Keratinocyte (primary cell): Measurements from ENCODE around the gene TGM5. TPM values are rescaled to one million over a fixed set of nuclear protein-coding genes. Genes with fewer than 3 reads are reported as not detected.

Experiments
- DNase-seq: peaks from one replicate; pipeline ENCODE4 v3.0.0-alpha.2; 2011; ENCODE audit warnings: low read depth, missing footprints, low spot score
- FAIRE-seq: peaks from 2 replicates; lab custom pipeline; 2011; peaks lifted over from hg19 to GRCh38; lab: Jason Lieb, UNC
- H2AFZ ChIP-seq: 2 replicates; pipeline ENCODE4 v1.6.0; 2012; ENCODE audit warnings: low read length, control low read depth, inconsistent platforms; ENCODE audit not compliant: control insufficient read depth
- H3K27ac ChIP-seq: 2 replicates; pipeline ENCODE4 v1.5.1; 2011; ENCODE audit warnings: low read length; ENCODE audit not compliant: control insufficient read depth, insufficient read depth
- H3K27me3 ChIP-seq: 3 replicates; pipeline ENCODE4 v1.6.0; 2011; ENCODE audit warnings: low read length; ENCODE audit not compliant: control insufficient read depth, insufficient read depth; ENCODE audit errors: extremely low read depth
- H3K36me3 ChIP-seq, 2 experiments: 2 replicates in 1 of 2; 3 replicates in 1 of 2; pipeline ENCODE4 v1.5.1; 2011; ENCODE audit warnings: low read length in 2 of 2, mild to moderate bottlenecking in 1 of 2; ENCODE audit not compliant: control insufficient read depth in 2 of 2, insufficient read depth in 2 of 2; ENCODE audit errors: extremely low read depth in 1 of 2
- H3K4me1 ChIP-seq: 3 replicates; pipeline ENCODE4 v1.5.1; 2011; ENCODE audit warnings: low read length; ENCODE audit not compliant: control insufficient read depth, insufficient read depth; ENCODE audit errors: extremely low read depth
- H3K4me2 ChIP-seq: 3 replicates; pipeline ENCODE4 v1.6.0; 2011; ENCODE audit warnings: low read depth, low read length; ENCODE audit not compliant: control insufficient read depth, insufficient read depth; ENCODE audit errors: extremely low read depth
- H3K4me3 ChIP-seq, 3 experiments: fragments of 200-600 bp in 1 of 3; sonication (generic) in 1 of 3; 2 replicates in 2 of 3; 3 replicates in 1 of 3; pipeline ENCODE4 v1.5.1; 2011 to 2016; ENCODE audit warnings: low read length in 3 of 3, mild to moderate bottlenecking in 3 of 3, control low read depth in 2 of 3, inconsistent platforms in 1 of 3, low read depth in 1 of 3, mixed read lengths in 1 of 3, mixed run types in 1 of 3, moderate library complexity in 1 of 3; ENCODE audit not compliant: control insufficient read depth in 2 of 3, insufficient read depth in 2 of 3; ENCODE audit errors: extremely low read depth in 1 of 3
- H3K79me2 ChIP-seq: 2 replicates; pipeline ENCODE4 v1.6.0; 2012; ENCODE audit warnings: low read length; ENCODE audit not compliant: control insufficient read depth, insufficient read depth
- H3K9ac ChIP-seq: 3 replicates; pipeline ENCODE4 v1.6.0; 2011; ENCODE audit warnings: low read length; ENCODE audit not compliant: control insufficient read depth, insufficient read depth; ENCODE audit errors: extremely low read depth
- H3K9me1 ChIP-seq: 3 replicates; pipeline ENCODE4 v1.6.0; 2011; ENCODE audit warnings: low read length; ENCODE audit not compliant: control insufficient read depth, insufficient read depth; ENCODE audit errors: extremely low read depth
- H3K9me3 ChIP-seq: 2 replicates; pipeline ENCODE4 v1.5.1; 2012; ENCODE audit warnings: low read depth, low read length; ENCODE audit not compliant: control insufficient read depth
- H4K20me1 ChIP-seq: 3 replicates; pipeline ENCODE4 v1.6.0; 2011; ENCODE audit warnings: low read length; ENCODE audit not compliant: control insufficient read depth, insufficient read depth; ENCODE audit errors: extremely low read depth
- CTCF ChIP-seq, 3 experiments: IDR thresholded peaks in 1 of 3; conservative IDR thresholded peaks in 1 of 3; optimal IDR thresholded peaks in 1 of 3; 2 replicates in 2 of 3; 3 replicates in 1 of 3; pipeline versions ENCODE3 to v1.5.1; 2011; ENCODE audit warnings: low read length in 3 of 3, mild to moderate bottlenecking in 3 of 3, moderate library complexity in 2 of 3, control low read depth in 1 of 3, inconsistent platforms in 1 of 3; ENCODE audit not compliant: insufficient read depth in 2 of 3; ENCODE audit errors: extremely low read depth in 1 of 3
- EZH2 ChIP-seq: IDR thresholded peaks from one replicate; pipeline ENCODE4 v1.6.1; 2012; ENCODE audit warnings: inconsistent platforms, mild to moderate bottlenecking, low read length, moderate library complexity
- dilution Hi-C: fragments of 300-500 bp; cut with MboI; formaldehyde crosslinking; loops from one replicate; pipeline ENCODE4 v1.7.0; 2020; ENCODE audit warnings: low sequenced_read_pairs; ENCODE audit not compliant: extremely low pct_ligation_motif_present
- polyA plus RNA-seq, 5 experiments: library from polyadenylated mRNA; depleted of rRNA in 3 of 5; stranded (reverse) in 3 of 5; stranded (forward) in 1 of 5; unstranded in 1 of 5; fragments of >200 nt; gene quantifications; 1 replicate in 1 of 5; 2 replicates in 3 of 5; 3 replicates in 1 of 5; pipeline versions ENCODE4 v1.2.1 to v1.2.3, GENCODE V29; 2011 to 2012; ENCODE audit warnings: missing spikeins in 2 of 5, low read depth in 1 of 5, low replicate concordance in 1 of 5

The TGM5 gene
- polyA plus RNA-seq, 1 donor (not counting 4 experiments of a cell fraction or from before 2014, with no cell fraction given), result not detected

DNA sequence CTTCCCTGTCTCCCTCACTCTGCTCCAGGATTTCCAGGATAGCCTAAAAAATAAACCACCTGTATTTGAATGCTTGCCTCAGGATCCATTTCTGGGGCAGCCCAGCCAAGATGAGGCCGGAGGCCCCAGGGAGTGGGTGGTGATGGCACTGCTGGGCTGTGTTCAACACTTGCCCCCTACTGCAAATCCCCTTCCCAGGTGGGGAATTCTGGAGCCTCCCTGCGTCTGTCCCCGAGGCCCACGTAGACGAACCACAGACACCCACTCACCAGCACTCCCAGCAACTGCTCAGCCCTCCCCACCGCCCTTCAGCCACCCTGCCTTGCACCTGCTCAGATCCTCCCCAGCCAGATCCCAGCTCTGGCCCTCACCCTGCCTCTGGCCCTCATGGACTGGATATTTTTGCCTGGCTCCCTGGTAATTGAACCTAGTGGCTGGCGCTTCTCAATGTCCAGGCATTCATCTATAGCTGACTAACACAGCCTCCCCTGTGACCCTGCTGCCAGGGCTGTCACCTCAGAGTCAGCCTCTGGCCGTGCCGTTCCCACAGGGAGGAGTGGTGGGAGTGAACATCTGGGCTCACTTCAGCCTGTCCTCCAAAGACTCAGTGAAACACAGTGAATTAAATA is 28.8 kb downstream of the TGM5 start:
- H3K27ac ChIP-seq, result no peak overlapping the region
- H3K36me3 ChIP-seq, result no peaks in the 10 kb centered on the region
- FAIRE-seq, result no peak
- H3K9me3 ChIP-seq, result no peaks in the 10 kb centered on the region
- no peak overlapping the region for H3K4me2 ChIP-seq
- no peaks in the 10 kb centered on the region for H3K9me1 ChIP-seq
- H3K9ac ChIP-seq, result no peak overlapping the region
- dilution Hi-C loops, result no loop called here
- H3K4me3 ChIP-seq, result no peak overlapping the region
- no peak overlapping the region for H2AFZ ChIP-seq
- TF ChIP-seq EZH2 (no peak), CTCF (optimal IDR thresholded peaks at IDR 0.05 in 1 of 3, IDR thresholded peaks at IDR 0.05 in 1 of 3, conservative IDR thresholded peaks at IDR 0.05 in 1 of 3; ENCODE audit: extremely low read depth in 1 of 3, insufficient read depth in 2 of 3, low read length in 3 of 3) (no peak)
- peaks cover 4% of the 10 kb centered on the region for H3K27me3 ChIP-seq
- H3K79me2 ChIP-seq, result no peaks in the 10 kb centered on the region
- DNase-seq, result no peak
- H3K4me1 ChIP-seq, result peaks cover 6% of the 10 kb centered on the region
- H4K20me1 ChIP-seq, result no peaks in the 10 kb centered on the region

GRCh38 chr15:43235536-43235935 is 31.2 kb downstream of the TGM5 start:
- H3K27ac ChIP-seq, result no peak overlapping the region
- H3K4me1 ChIP-seq, result peaks cover 6% of the 10 kb centered on the region
- H3K9me3 ChIP-seq, result no peaks in the 10 kb centered on the region
- H2AFZ ChIP-seq, result no peak overlapping the region
- H3K9me1 ChIP-seq, result no peaks in the 10 kb centered on the region
- H3K36me3 ChIP-seq, result no peaks in the 10 kb centered on the region
- dilution Hi-C loops, result no loop called here
- H3K9ac ChIP-seq, result no peak overlapping the region
- H4K20me1 ChIP-seq, result no peaks in the 10 kb centered on the region
- no peak overlapping the region for H3K4me2 ChIP-seq
- no peak for FAIRE-seq
- H3K27me3 ChIP-seq, result peaks cover 4% of the 10 kb centered on the region
- no peak for DNase-seq
- H3K79me2 ChIP-seq, result no peaks in the 10 kb centered on the region
- no peak for TF ChIP-seq EZH2
- TF ChIP-seq CTCF (optimal IDR thresholded peaks at IDR 0.05 in 1 of 3, IDR thresholded peaks at IDR 0.05 in 1 of 3, conservative IDR thresholded peaks at IDR 0.05 in 1 of 3; ENCODE audit: extremely low read depth in 1 of 3, insufficient read depth in 2 of 3, low read length in 3 of 3), result no peak
- no peak overlapping the region for H3K4me3 ChIP-seq
